Trophoblast cell (in vitro differentiated cells and primary cell): Measurements from ENCODE around the gene MLST8.

ENCODE experiments used
- DNase-seq, 2 donors: peaks; one replicate each; pipeline ENCODE4 v3.0.0-alpha.2; 2016
- H2AFZ ChIP-seq: 2 replicates; pipeline ENCODE4 v1.6.1; 2013; ENCODE audit warnings: low read length, moderate library complexity, mild to moderate bottlenecking; ENCODE audit not compliant: insufficient read depth, poor library complexity
- H2AK5ac ChIP-seq: 2 replicates; pipeline ENCODE4 v1.6.1; 2013; ENCODE audit warnings: mild to moderate bottlenecking, low read length
- H2BK120ac ChIP-seq: 2 replicates; pipeline ENCODE4 v1.6.1; 2013; ENCODE audit warnings: low read length, mild to moderate bottlenecking, moderate library complexity; ENCODE audit not compliant: insufficient read depth, poor library complexity
- H2BK12ac ChIP-seq: 2 replicates; pipeline ENCODE4 v1.6.1; 2013; ENCODE audit warnings: mild to moderate bottlenecking, low read length, moderate library complexity
- H2BK5ac ChIP-seq: 2 replicates; pipeline ENCODE4 v1.6.1; 2013; ENCODE audit warnings: low read length, low read depth, moderate library complexity, mild to moderate bottlenecking; ENCODE audit not compliant: poor library complexity
- H3K14ac ChIP-seq: 2 replicates; pipeline ENCODE4 v1.6.1; 2013; ENCODE audit warnings: mild to moderate bottlenecking, low read length
- H3K18ac ChIP-seq: 2 replicates; pipeline ENCODE4 v1.6.1; 2013; ENCODE audit warnings: mild to moderate bottlenecking, low read length
- H3K23ac ChIP-seq: 2 replicates; pipeline ENCODE4 v1.6.1; 2013; ENCODE audit warnings: low read length
- H3K27ac ChIP-seq: 2 replicates; pipeline ENCODE4 v1.5.1; 2013; ENCODE audit warnings: low read depth, mild to moderate bottlenecking, inconsistent platforms, low read length, moderate library complexity
- H3K27me3 ChIP-seq: 2 replicates; pipeline ENCODE4 v1.6.1; 2013; ENCODE audit warnings: inconsistent platforms, mild to moderate bottlenecking, low read length, moderate library complexity; ENCODE audit not compliant: insufficient read depth
- H3K36me3 ChIP-seq, 2 experiments: 1 replicate in 1 of 2; 2 replicates in 1 of 2; pipeline ENCODE4 v1.6.1; 2013; ENCODE audit warnings: low read length in 2 of 2, mild to moderate bottlenecking in 2 of 2, moderate library complexity in 1 of 2; ENCODE audit not compliant: insufficient read depth in 2 of 2, control insufficient read depth in 1 of 2
- H3K4ac ChIP-seq: 2 replicates; pipeline ENCODE4 v1.6.1; 2013; ENCODE audit warnings: low read depth, mild to moderate bottlenecking, low read length, moderate library complexity
- H3K4me1 ChIP-seq, 2 experiments: 1 replicate in 1 of 2; 2 replicates in 1 of 2; pipeline ENCODE4 v1.6.1; 2013; ENCODE audit warnings: low read length in 2 of 2, mild to moderate bottlenecking in 2 of 2, moderate library complexity in 1 of 2; ENCODE audit not compliant: insufficient read depth in 2 of 2, control insufficient read depth in 1 of 2
- H3K4me2 ChIP-seq: 2 replicates; pipeline ENCODE4 v1.6.1; 2013; ENCODE audit warnings: inconsistent platforms, mild to moderate bottlenecking, low read length, moderate library complexity
- H3K4me3 ChIP-seq: 2 replicates; pipeline ENCODE4 v1.5.1; 2013; ENCODE audit warnings: mild to moderate bottlenecking, low read depth, low read length, inconsistent platforms
- H3K79me1 ChIP-seq: one replicate; pipeline ENCODE4 v1.6.1; 2013; ENCODE audit warnings: low read length
- H3K79me2 ChIP-seq: 2 replicates; pipeline ENCODE4 v1.6.1; 2013; ENCODE audit warnings: low read length, mild to moderate bottlenecking; ENCODE audit not compliant: control insufficient read depth, insufficient read depth, poor library complexity
- H3K9ac ChIP-seq: 2 replicates; pipeline ENCODE4 v1.6.1; 2013; ENCODE audit warnings: mild to moderate bottlenecking, low read length
- H3K9me3 ChIP-seq: 2 replicates; pipeline ENCODE4 v1.6.1; 2013; ENCODE audit warnings: low read depth, mild to moderate bottlenecking, control low read depth, inconsistent platforms, low read length; ENCODE audit not compliant: insufficient read depth
- H4K12ac ChIP-seq: 2 replicates; pipeline ENCODE4 v1.6.1; 2013; ENCODE audit warnings: low read depth, mild to moderate bottlenecking, low read length, moderate library complexity
- H4K8ac ChIP-seq: 2 replicates; pipeline ENCODE4 v1.6.1; 2013; ENCODE audit warnings: low read depth, mild to moderate bottlenecking, low read length, moderate library complexity
- H4K91ac ChIP-seq: one replicate; pipeline ENCODE4 v1.6.1; 2013; ENCODE audit warnings: low read depth, mild to moderate bottlenecking, low read length, moderate library complexity
- WGBS: extraction: QIAGEN DNeasy Blood & Tissue Kit; methylation state at CpG from one replicate; pipeline ENCODE4 v1.1.7; 2013; ENCODE audit warnings: missing lambda C conversion rate; ENCODE audit not compliant: insufficient read length, insufficient coverage; ENCODE audit errors: extremely low coverage; 5-methylcytosine and 5-hydroxymethylcytosine counted together

Gene MLST8

GRCh38 chr16:2184346-2184745, 20.9 kb upstream of the MLST8 start:
- H4K91ac ChIP-seq: no peak overlapping the region
- H2BK120ac ChIP-seq: no peak overlapping the region
- H3K4ac ChIP-seq: no peak overlapping the region
- H3K79me2 ChIP-seq: no peaks in the 10 kb centered on the region
- H2BK12ac ChIP-seq: no peak overlapping the region
- H3K9me3 ChIP-seq: no peaks in the 10 kb centered on the region
- H3K4me2 ChIP-seq: no peak overlapping the region
- no peak overlapping the region for H3K9ac ChIP-seq
- WGBS: no CpG with 5 or more reads among the region's 19 CpGs
- no peak for DNase-seq
- H3K23ac ChIP-seq: no peak overlapping the region
- no peaks in the 10 kb centered on the region for H3K36me3 ChIP-seq
- H4K8ac ChIP-seq: no peak overlapping the region
- H4K12ac ChIP-seq: no peak overlapping the region
- H2BK5ac ChIP-seq: no peak overlapping the region
- H3K4me3 ChIP-seq: peak overlapping the region; percentile 6
- H3K27me3 ChIP-seq: no peaks in the 10 kb centered on the region
- no peak overlapping the region for H2AK5ac ChIP-seq
- no peaks in the 10 kb centered on the region for H3K4me1 ChIP-seq
- no peaks in the 10 kb centered on the region for H3K79me1 ChIP-seq
- H3K18ac ChIP-seq: no peak overlapping the region
- H3K14ac ChIP-seq: no peak overlapping the region
- no peak overlapping the region for H2AFZ ChIP-seq
- H3K27ac ChIP-seq: no peak overlapping the region

- Histone ChIP-seq H3K79me2 (no peaks in the 10 kb centered on the region), H3K4me2 (no peak overlapping the region), H3K27me3 (no peaks in the 10 kb centered on the region), H3K4ac (no peak overlapping the region), H3K9me3 (no peaks in the 10 kb centered on the region), H4K12ac (no peak overlapping the region), H4K91ac (no peak overlapping the region), H2BK120ac (no peak overlapping the region), H2AFZ (no peak overlapping the region), H4K8ac (no peak overlapping the region), H3K4me3 (no peak overlapping the region), H2BK12ac (no peak overlapping the region), H3K79me1 (no peaks in the 10 kb centered on the region), H3K23ac (no peak overlapping the region), H3K27ac (no peak overlapping the region), H3K18ac (no peak overlapping the region), H3K14ac (no peak overlapping the region), H2BK5ac (no peak overlapping the region), H3K9ac (no peak overlapping the region), H3K4me1 (no peaks in the 10 kb centered on the region), H2AK5ac (no peak overlapping the region), H3K36me3 (no peaks in the 10 kb centered on the region)
- whole genome bisulfite sequencing: no CpG with 5 or more reads among the region's 20 CpGs
- DNase-seq: no peak
These were observed 20.3 kb upstream of the MLST8 start for GRCh38 chr16:2184962-2185361.

GRCh38 chr16:2186064-2186463, 19.2 kb upstream of the MLST8 start:
- Histone ChIP-seq H3K14ac (no peak overlapping the region), H2BK12ac (no peak overlapping the region), H4K8ac (no peak overlapping the region), H3K79me1 (no peaks in the 10 kb centered on the region), H3K4ac (no peak overlapping the region), H4K91ac (no peak overlapping the region), H2AK5ac (no peak overlapping the region), H3K4me1 (no peaks in the 10 kb centered on the region), H3K27ac (no peak overlapping the region), H3K79me2 (no peaks in the 10 kb centered on the region), H3K23ac (no peak overlapping the region), H3K18ac (no peak overlapping the region), H3K4me2 (no peak overlapping the region), H4K12ac (no peak overlapping the region), H3K27me3 (no peaks in the 10 kb centered on the region), H3K36me3 (no peaks in the 10 kb centered on the region), H3K9me3 (no peaks in the 10 kb centered on the region), H3K4me3 (no peak overlapping the region), H2BK5ac (no peak overlapping the region), H2BK120ac (no peak overlapping the region), H2AFZ (no peak overlapping the region), H3K9ac (no peak overlapping the region)
- no CpG with 5 or more reads among the region's 13 CpGs for WGBS
- DNase-seq: no peak

GRCh38 chr16:2186505-2186904, 18.7 kb upstream of the MLST8 start:
- no peak overlapping the region for H3K23ac ChIP-seq
- H4K8ac ChIP-seq: no peak overlapping the region
- no peak overlapping the region for H2AFZ ChIP-seq
- H2AK5ac ChIP-seq: no peak overlapping the region
- no peak overlapping the region for H3K4me3 ChIP-seq
- no peak overlapping the region for H3K4me2 ChIP-seq
- H2BK12ac ChIP-seq: no peak overlapping the region
- H3K4me1 ChIP-seq: no peaks in the 10 kb centered on the region
- H3K27me3 ChIP-seq: no peaks in the 10 kb centered on the region
- no peak overlapping the region for H4K12ac ChIP-seq
- H3K18ac ChIP-seq: no peak overlapping the region
- H3K14ac ChIP-seq: no peak overlapping the region
- no peak overlapping the region for H3K4ac ChIP-seq
- DNase-seq: no peak
- no CpG with 5 or more reads among the region's 20 CpGs for WGBS
- no peaks in the 10 kb centered on the region for H3K36me3 ChIP-seq
- H3K79me1 ChIP-seq: no peaks in the 10 kb centered on the region
- no peaks in the 10 kb centered on the region for H3K9me3 ChIP-seq
- no peak overlapping the region for H2BK120ac ChIP-seq
- H3K9ac ChIP-seq: no peak overlapping the region
- no peak overlapping the region for H4K91ac ChIP-seq
- no peak overlapping the region for H2BK5ac ChIP-seq
- H3K27ac ChIP-seq: no peak overlapping the region
- H3K79me2 ChIP-seq: no peaks in the 10 kb centered on the region
